K562 (cell line): ENCODE results near the gene PLXNA3. TPM values are rescaled to one million over a fixed set of nuclear protein-coding genes. Genes with fewer than 3 reads are reported as not detected.

Experiments used
- CXXC5 ChIP-seq: fragments of 250-450 bp; sonication (Bioruptor Pico); IDR thresholded peaks from 2 replicates; pipeline ENCODE4 v1.8.0; 2022; ENCODE audit warnings: inconsistent platforms, mild to moderate bottlenecking, moderate library complexity
- DACH1 ChIP-seq: fragments of 450-650 bp; IDR thresholded peaks from 2 replicates; pipeline ENCODE4 v1.6.1; 2018; ENCODE audit not compliant: partially characterized antibody
- DMBX1 ChIP-seq: fragments of 250-450 bp; sonication (Bioruptor Pico); IDR thresholded peaks from 2 replicates; pipeline ENCODE4 v1.8.0; 2022; ENCODE audit warnings: inconsistent platforms, mild to moderate bottlenecking, moderate library complexity, borderline replicate concordance
- ERF ChIP-seq: fragments of 450-650 bp; formaldehyde crosslinking; IDR thresholded peaks from 2 replicates; pipeline ENCODE4 v1.4.0; 2020; ENCODE audit warnings: mild to moderate bottlenecking, mixed read lengths
- GABPB1 ChIP-seq: sonication (generic); formaldehyde crosslinking; IDR thresholded peaks from 2 replicates; pipeline ENCODE4 v1.8.0; 2022; ENCODE audit warnings: mild to moderate bottlenecking, missing genetic modification reagents
- HLTF ChIP-seq: fragments of 450-650 bp; IDR thresholded peaks from 2 replicates; pipeline ENCODE4 v1.6.1; 2016
- MIER1 ChIP-seq: fragments of 450-650 bp; IDR thresholded peaks from 2 replicates; pipeline ENCODE4 v1.6.1; 2016; ENCODE audit warnings: antibody characterized with exemption, mild to moderate bottlenecking, low read depth
- NRF1 ChIP-seq, 2 experiments: fragments of 450-650 bp; IDR thresholded peaks in 1 of 2; conservative IDR thresholded peaks in 1 of 2; 2 replicates each; pipeline ENCODE4 v1.6.1; 2014; ENCODE audit warnings: mild to moderate bottlenecking in 2 of 2
- SIN3B ChIP-seq: fragments of 450-650 bp; IDR thresholded peaks from 2 replicates; pipeline ENCODE4 v1.6.1; 2017; ENCODE audit warnings: low read depth, mild to moderate bottlenecking, moderate library complexity
- SUPT5H ChIP-seq: fragments of 450-650 bp; IDR thresholded peaks from 2 replicates; pipeline ENCODE4 v1.6.1; 2016
- TFE3 ChIP-seq: fragments of 450-650 bp; formaldehyde crosslinking; IDR thresholded peaks from 2 replicates; pipeline ENCODE4 v1.4.0; 2020; ENCODE audit warnings: mild to moderate bottlenecking, mixed read lengths
- THAP7 ChIP-seq: fragments of 250-450 bp; sonication (Bioruptor Pico); IDR thresholded peaks from 2 replicates; pipeline ENCODE4 v1.5.0; 2021
- ZBTB34 ChIP-seq: fragments of 250-450 bp; sonication (Bioruptor Pico); IDR thresholded peaks from 2 replicates; pipeline ENCODE4 v1.8.0; 2021; ENCODE audit warnings: mild to moderate bottlenecking, moderate library complexity
- ZSCAN29 ChIP-seq: fragments of 450-650 bp; IDR thresholded peaks from 2 replicates; pipeline ENCODE4 v1.6.1; 2017
- polyA plus RNA-seq, 8 experiments: library from polyadenylated mRNA; depleted of rRNA in 4 of 8; stranded (reverse) in 5 of 8; unstranded in 3 of 8; fragments of >200 nt; fragmentation: Nextera tagmentation in 2 of 8; fragmentation: Illumina TruSeq in 1 of 8; extraction: Ambion mirVana in 2 of 8; extraction: Trizol in 1 of 8; gene quantifications; 2 replicates each; pipeline versions ENCODE4 v1.2.1 to v1.2.3, GENCODE V29; 2011 to 2014; ENCODE audit warnings: inconsistent platforms in 1 of 8, missing spikeins in 1 of 8
- total RNA-seq, 7 experiments: library from RNA; depleted of rRNA in 6 of 7; stranded (reverse); fragments of >200 nt in 6 of 7; fragmentation: Illumina TruSeq in 2 of 7; extraction: Trizol in 2 of 7; gene quantifications; 2 replicates each; pipeline versions ENCODE4 v1.2.1 to v1.2.3, GENCODE V29; 2011 to 2021; ENCODE audit warnings: low replicate concordance in 1 of 7
- TF ChIP-seq, protein P1 (sequence below), 2 experiments: fragments of 450-650 bp; formaldehyde crosslinking in 1 of 2; IDR thresholded peaks; 2 replicates each; pipeline versions ENCODE4 v1.4.0 to v1.6.1; 2014 to 2020; ENCODE audit warnings: mild to moderate bottlenecking in 2 of 2, borderline replicate concordance in 1 of 2, low read depth in 1 of 2

Gene PLXNA3
- total and polyA plus RNA-seq, 9 of the 15 experiments (the other 6 are each of a cell fraction or from before 2014, with no cell fraction given) = 0.32 to 47.8 (median 7.5) TPM

DNA sequence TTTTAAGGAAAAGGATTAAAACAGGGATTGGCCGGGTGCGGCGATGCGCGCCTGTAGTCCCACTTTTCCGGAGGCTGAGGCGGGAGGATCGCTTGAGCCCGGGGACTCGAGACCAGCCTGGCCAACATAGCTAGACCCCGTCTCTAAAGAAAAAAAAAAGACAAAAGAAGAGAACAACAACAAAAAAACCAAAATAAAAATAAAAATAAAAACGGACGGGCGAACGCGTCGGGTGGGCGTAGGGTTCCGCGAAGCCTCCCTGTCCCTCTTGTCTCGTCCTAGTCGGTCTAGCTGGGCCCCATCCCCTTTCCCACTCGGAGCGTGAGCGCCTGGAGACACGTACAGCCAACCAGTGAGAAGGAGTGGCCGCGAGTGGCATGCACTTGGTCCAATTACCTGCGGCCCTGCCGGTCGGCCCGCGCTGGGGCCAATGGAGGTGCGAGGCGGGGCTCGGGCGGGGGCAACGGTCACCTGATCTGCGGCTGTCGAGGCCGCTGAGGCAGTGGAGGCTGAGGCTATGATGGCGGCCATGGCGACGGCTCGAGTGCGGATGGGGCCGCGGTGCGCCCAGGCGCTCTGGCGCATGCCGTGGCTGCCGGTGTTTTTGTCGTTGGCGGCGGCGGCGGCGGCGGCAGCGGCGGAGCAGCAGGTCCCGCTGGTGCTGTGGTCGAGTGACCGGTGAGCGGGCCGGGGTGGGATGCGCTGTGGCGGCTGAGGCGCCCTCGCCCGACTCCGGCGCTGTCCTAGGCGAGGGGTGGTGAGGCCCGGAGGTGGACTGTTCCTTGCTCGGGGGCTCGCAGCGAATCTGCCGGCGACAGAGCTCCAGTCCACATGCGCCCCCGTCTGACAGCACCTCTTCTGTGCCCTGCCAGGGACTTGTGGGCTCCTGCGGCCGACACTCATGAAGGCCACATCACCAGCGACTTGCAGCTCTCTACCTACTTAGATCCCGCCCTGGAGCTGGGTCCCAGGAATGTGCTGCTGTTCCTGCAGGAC is 29.6 kb upstream of the PLXNA3 start, which contains the start of gene ATP6AP1 (continued):
- TF ChIP-seq NRF1 (conservative IDR thresholded peaks at IDR 0.05 in 1 of 2, IDR thresholded peaks at IDR 0.05 in 1 of 2) (peak; percentile 54 to 64; a peak in 3 of 4 replicates), SIN3B (peak; percentile 63; the same call in 1 of the 2 replicates), DMBX1 (CRISPR knock-in tag) (0 out of 2 replicates have a peak, but pooled peaks have one; percentile 11), GABPB1 (peak; percentile 63), HLTF (peak; percentile 42; the same call in 1 of the 2 replicates), ERF (CRISPR knock-in tag) (no peak), MIER1 (no peak), THAP7 (CRISPR knock-in tag) (no peak), CXXC5 (CRISPR knock-in tag) (peak; percentile 85), DACH1 (peak; percentile 26), ZSCAN29 (no peak), TFE3 (peak; percentile 32; the same call in 1 of the 2 replicates), SUPT5H (peak; percentile 52; the same call in 1 of the 2 replicates), ZBTB34 (CRISPR knock-in tag) (no peak)
- TF ChIP-seq, protein P1, sequence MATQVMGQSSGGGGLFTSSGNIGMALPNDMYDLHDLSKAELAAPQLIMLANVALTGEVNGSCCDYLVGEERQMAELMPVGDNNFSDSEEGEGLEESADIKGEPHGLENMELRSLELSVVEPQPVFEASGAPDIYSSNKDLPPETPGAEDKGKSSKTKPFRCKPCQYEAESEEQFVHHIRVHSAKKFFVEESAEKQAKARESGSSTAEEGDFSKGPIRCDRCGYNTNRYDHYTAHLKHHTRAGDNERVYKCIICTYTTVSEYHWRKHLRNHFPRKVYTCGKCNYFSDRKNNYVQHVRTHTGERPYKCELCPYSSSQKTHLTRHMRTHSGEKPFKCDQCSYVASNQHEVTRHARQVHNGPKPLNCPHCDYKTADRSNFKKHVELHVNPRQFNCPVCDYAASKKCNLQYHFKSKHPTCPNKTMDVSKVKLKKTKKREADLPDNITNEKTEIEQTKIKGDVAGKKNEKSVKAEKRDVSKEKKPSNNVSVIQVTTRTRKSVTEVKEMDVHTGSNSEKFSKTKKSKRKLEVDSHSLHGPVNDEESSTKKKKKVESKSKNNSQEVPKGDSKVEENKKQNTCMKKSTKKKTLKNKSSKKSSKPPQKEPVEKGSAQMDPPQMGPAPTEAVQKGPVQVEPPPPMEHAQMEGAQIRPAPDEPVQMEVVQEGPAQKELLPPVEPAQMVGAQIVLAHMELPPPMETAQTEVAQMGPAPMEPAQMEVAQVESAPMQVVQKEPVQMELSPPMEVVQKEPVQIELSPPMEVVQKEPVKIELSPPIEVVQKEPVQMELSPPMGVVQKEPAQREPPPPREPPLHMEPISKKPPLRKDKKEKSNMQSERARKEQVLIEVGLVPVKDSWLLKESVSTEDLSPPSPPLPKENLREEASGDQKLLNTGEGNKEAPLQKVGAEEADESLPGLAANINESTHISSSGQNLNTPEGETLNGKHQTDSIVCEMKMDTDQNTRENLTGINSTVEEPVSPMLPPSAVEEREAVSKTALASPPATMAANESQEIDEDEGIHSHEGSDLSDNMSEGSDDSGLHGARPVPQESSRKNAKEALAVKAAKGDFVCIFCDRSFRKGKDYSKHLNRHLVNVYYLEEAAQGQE (IDR thresholded peaks at IDR 0.05; ENCODE audit: borderline replicate concordance) = 0 out of 2 replicates have a peak, but pooled peaks have one; percentile 16
- TF ChIP-seq, protein P1 (CRISPR knock-in tag; IDR thresholded peaks at IDR 0.05; ENCODE audit: low read depth) = no peak
